ENCODE results near the gene CLPSL2.

The CLPSL2 gene

GRCh38 chr6:35747877-35748276 is 28.5 kb upstream of the CLPSL2 start:
- no peak for DNase-seq

DNA sequence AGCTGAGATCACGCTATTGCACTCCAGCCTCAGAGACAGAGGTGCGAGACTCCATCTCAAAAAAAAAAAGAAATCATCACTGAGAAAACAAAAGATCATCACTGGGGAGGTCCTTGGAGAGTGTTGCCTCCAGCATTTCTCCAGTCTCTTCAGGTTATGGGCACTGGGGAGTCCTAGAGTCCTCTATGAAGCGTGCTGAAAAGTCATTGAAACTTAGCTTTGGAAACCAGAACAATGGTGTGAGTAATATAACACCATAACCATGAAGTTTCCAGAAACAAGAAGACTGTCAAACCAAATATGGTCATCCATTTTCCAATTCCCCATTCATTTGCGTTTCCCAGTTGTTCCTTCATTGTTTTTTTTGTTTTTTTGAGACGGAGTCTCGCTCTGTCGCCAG is 25.8 kb upstream of the CLPSL2 start:
- no peak for DNase-seq

DNA sequence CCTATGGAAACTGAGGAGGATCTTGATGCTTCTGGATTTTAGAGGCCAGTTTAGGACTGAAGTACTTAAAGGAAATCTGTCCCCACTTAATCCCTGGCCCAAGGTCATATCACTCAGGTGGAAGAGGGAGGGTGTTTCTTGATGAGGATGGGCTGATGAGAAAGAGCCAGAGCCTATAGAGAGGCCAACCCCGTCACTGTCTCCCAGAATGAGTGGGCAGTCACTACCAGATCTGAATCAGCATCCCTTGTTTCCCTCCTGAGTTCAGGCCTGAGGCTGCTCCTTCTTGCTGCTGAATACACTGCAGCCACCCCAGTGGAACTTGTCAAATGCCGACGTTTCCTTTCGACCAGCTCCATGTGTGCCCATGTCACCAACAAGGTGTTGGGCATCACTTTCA is 24.8 kb upstream of the CLPSL2 start:
- no peak for DNase-seq

GRCh38 chr6:35752330-35752729 is 24.1 kb upstream of the CLPSL2 start:
- DNase-seq = no peak

- no peak for DNase-seq
These were observed 21.7 kb upstream of the CLPSL2 start for GRCh38 chr6:35754452-35755277.

DNA sequence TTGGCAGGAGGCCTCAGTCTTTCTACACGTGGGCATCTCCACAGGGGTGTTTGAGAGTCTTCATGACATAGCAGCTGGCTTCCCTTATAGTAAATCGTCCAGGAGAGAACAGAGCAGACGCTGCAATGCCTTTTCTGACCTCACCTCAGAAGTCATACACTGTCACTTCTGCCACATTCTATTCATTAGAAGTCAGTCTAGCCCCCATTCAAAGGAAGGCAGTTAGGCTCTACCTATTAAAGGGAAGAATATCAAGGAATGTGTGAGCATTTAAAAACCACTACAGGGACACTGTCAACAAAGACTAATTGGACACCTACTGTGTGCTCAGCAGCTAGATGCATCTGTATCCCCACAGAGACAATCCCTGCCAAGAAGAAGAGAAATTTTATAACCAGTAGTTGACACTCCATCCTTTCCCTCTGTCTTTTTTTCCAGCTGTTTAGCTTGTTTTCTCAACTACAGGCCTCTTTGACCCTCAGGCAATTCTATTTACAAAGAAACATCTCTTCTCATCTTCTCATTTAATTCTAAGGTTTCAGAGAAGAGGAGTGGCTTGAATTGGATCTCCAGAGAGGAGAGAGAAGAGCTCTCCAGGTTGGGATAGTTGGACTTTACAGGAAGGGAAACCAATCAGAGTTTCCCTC is 21.0 kb upstream of the CLPSL2 start:
- no peak for DNase-seq

- DNase-seq = no peak
These were observed 18.8 kb upstream of the CLPSL2 start for GRCh38 chr6:35757456-35758123.

- DNase-seq = no peak
These were observed 17.0 kb upstream of the CLPSL2 start for GRCh38 chr6:35759426-35759825.

DNA sequence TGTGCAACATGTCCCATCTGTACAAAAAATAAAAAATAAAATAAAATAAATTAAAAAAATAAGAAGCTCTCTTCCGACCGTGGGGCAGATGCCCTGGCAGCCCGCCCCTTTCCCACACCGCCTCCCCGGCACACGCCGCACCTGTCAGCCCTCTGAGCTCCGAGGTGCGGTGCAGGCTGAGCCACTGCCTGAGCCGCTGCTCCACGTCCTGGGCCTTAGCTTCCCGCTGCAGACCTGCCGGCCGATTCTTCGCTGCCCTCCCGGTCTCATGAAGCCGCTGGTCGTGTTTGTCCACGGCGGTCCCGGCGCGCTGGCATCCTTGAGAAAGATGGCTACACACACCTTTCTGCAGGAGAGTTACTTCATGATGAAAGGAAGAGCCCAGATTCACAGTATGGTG is 10.7 kb upstream of the CLPSL2 start:
- DNase-seq = no peak

GRCh38 chr6:35769211-35769610 is 7.2 kb upstream of the CLPSL2 start:
- DNase-seq = no peak

DNA sequence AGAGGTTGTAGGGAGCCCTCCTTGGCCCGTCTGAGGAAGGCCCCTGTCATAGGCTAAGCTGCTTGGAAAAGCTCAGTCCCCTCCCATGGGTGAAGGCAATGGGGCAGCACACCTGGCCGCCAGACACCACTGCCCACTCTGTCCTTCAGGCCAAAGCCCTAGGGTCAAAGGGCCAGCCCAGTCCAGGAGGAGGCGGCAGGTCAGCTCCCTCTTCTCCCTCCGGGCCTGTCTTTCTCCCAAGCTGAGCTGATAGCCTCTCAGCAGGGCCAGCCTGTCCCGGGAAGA is 5.1 kb upstream of the CLPSL2 start:
- DNase-seq = no peak

DNA sequence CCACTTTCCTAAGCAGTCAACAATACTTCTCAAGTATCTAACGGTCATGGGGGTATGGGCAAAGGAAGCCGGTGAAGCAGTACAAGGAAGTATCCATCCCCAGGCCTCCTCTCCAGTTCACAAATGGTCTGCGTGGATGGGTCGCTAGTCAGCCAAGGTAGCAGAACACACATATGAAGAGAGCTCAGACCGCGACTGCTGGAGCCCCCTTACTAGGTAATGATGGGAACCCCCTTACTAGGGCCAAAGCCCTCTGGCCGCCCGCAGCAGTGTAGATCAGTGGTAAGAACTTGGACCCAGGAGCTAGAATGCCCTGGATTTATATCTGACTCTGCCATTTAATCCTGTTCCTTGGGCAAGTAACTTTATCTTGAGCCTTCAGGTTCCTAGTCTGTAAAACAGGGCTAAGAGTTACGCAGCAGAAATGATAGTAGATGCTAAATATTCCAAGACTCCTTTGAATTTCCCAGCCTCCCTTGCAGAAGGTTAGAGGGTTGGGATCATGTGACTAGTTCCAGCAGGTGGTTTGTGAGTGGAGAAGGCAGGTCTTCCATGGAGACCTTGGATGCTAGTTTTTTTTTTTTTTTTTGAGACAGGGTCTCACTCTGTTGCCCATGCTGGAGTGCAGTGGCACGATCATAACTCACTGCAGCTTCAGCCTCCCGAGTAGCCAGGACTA is 2.1 kb upstream of the CLPSL2 start:
- DNase-seq = no peak

DNA sequence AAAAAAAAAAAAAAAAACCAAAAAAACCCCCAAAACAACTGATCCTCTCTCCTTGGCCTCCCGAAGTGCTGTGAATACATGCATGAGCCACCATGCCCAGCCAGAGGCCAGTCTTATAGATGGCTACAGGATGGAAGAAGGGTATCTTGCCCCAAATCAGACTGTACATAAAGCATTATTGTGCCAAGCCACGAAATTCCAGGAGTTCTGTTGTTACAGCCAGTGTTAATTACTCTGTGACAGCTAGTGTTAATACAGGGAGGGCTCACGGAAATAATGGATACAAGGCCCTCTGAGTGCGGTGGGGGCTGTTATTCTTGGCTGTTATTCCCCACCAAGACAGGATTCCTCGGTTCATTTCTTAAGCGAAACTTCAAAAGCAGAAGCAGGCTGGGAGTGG is 1.4 kb upstream of the CLPSL2 start:
- DNase-seq = no peak

DNA sequence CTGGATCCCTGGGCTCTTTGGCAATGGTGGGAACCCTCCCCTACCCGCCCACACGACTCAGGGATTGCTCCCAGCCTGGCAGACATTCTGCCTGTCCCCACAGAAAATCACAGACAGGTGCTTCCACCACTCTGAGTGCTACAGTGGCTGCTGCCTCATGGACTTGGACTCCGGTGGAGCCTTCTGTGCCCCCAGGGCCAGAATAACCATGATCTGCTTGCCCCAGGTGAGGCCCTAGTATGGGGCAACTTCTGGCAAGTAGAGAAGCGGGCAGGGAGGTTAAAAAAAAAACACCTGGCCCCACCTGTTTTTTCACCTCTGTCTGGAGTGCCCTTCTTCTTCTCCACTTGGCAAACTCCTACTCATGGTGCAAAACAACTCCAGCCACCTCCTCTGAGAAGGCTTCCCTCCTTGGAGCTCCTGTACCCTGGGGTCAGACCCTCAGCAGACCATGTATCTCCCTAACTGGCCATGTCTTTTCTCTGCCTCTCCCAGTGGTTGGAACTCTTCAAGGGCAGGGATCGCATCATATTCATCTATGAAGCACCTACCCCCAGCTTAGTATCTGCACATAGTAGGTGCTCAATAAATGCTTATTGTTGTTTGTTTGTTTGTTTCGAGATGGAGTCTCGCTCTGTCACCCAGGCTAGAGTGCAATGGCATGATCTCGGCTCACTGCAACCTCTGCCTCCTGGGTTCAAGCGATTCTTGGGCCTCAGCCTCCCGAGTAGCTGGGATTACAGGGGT is 1.1 kb downstream of the CLPSL2 start:
- no peak for DNase-seq

GRCh38 chr6:35778437-35778836 is 2.0 kb downstream of the CLPSL2 start:
- DNase-seq = no peak

DNA sequence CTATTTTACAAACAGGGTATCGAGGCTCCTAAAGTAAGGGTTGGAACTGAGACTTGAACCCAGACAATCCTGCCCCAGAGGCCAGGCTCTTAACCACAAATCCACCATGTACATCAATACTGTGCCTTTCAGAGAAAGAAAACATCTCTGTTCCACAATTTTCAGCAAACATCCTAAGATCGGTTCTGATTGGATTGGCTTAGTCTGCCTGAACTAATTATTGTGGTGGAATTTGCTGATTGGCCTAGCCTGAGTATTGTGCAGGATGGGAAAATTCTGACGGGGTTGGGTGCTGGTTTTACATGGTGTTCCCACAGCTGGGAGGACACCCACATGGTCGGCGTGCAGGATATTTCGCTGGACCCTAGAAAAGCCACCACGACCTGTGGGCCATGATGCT is 4.3 kb downstream of the CLPSL2 start, which contains the start of gene CLPSL1:
TSS of gene CLPSL1 (plus strand) at position 301 of the 400 bp plus-strand sequence. CDS start at position 393, 92 bp downstream.
- DNase-seq = no peak

GRCh38 chr6:35781290-35781689 is 4.9 kb downstream of the CLPSL2 start:
- no peak for DNase-seq

GRCh38 chr6:35782424-35782823 is 6.0 kb downstream of the CLPSL2 start:
- DNase-seq = no peak

DNA sequence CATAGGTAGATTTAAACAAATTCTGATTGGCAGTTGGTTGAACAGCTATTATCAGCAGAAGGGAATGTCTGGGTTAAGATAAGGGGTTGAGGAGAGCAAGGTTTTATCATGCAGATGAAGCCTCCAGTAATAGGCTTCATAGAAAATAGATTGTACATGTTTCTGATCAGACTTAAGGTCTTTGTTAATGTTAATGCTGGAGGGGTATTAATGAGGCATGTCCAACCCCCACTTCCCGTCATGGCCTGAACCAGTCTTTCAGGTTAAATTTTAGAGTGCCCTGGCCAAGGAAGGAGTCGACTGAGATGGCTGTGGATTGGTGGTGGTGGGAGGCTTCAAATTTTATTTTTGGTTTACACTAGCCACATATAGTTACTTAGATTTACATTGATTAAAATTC is 7.8 kb downstream of the CLPSL2 start:
- DNase-seq = no peak

DNA sequence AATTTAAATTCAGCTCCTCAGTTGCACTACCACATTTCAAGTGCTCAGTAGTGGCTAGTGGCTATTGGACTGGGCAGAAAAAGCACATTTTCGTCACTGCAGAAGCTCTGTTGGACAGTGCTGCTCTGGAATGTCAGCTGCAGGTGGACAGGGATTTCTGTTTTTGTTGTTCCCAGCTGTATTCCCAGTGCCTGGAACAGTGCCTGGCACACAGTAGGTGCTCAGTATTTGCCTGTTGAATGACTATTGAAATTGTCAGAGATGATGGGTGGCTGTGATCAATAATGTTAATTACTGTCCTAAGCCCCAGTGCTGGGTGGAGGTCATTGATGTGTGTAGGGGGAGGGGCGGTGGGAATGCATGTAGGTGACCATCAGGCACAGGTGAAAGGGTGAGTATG is 9.9 kb downstream of the CLPSL2 start:
- no peak for DNase-seq

- no peak for DNase-seq
These were observed 10.4 kb downstream of the CLPSL2 start for GRCh38 chr6:35786810-35787209.

Measured in central memory CD4-positive, alpha-beta T cell (primary cell).